Cardiac muscle cell (in vitro differentiated cells and primary cell): ENCODE data around the gene MYO3B. TPM values are rescaled to one million over a fixed set of nuclear protein-coding genes. Genes with fewer than 3 reads are reported as not detected.

ENCODE experiments used
- DNase-seq, 2 donors: peaks; one replicate each; pipeline versions ENCODE4 v3.0.0 to v3.0.0-alpha.2; 2010 to 2017; ENCODE audit warnings: low read depth in 1 of 2, low spot score in 1 of 2
- H3K27ac ChIP-seq: fragments of 200-600 bp; sonication (generic); 2 replicates; pipeline ENCODE4 v1.5.1; 2016
- H3K27me3 ChIP-seq: fragments of 200-600 bp; sonication (generic); 2 replicates; pipeline ENCODE4 v1.6.0; 2016; ENCODE audit warnings: control low read depth
- H3K36me3 ChIP-seq: fragments of 200-600 bp; sonication (generic); 2 replicates; pipeline ENCODE4 v1.5.1; 2016; ENCODE audit warnings: control low read depth
- H3K4me1 ChIP-seq: fragments of 200-600 bp; sonication (generic); 2 replicates; pipeline ENCODE4 v1.8.1; 2017; ENCODE audit warnings: low read depth, mild to moderate bottlenecking, mixed run types
- H3K4me3 ChIP-seq: fragments of 200-600 bp; sonication (generic); 2 replicates; pipeline ENCODE4 v1.5.1; 2016; ENCODE audit warnings: mild to moderate bottlenecking
- H3K9me3 ChIP-seq: fragments of 200-600 bp; sonication (generic); 2 replicates; pipeline ENCODE4 v1.5.1; 2017; ENCODE audit warnings: low read depth, mild to moderate bottlenecking, control low read depth
- CTCF ChIP-seq: IDR thresholded peaks from 2 replicates; pipeline ENCODE4 v1.5.1; 2012; ENCODE audit warnings: low read depth, mild to moderate bottlenecking, low read length
- polyA plus RNA-seq: library from polyadenylated mRNA; unstranded; fragments of >200 nt; fragmentation: Nextera tagmentation; extraction: Ambion mirVana; gene quantifications from 2 replicates; pipeline ENCODE4 v1.2.1, GENCODE V29; 2016
- total RNA-seq: library from RNA; depleted of rRNA; stranded (reverse); fragments of >200 nt; gene quantifications from 2 replicates; pipeline ENCODE4 v1.2.3, GENCODE V29; 2016

Gene MYO3B
- total and polyA plus RNA-seq, 2 experiments from 2014 or later = not detected

GRCh38 chr2:170330881-170331280 lies 152.9 kb downstream of the MYO3B start:
- no peak for DNase-seq
- no peak for TF ChIP-seq CTCF
- Histone ChIP-seq H3K36me3 (no peaks in the 10 kb centered on the region), H3K9me3 (no peaks in the 10 kb centered on the region), H3K4me1 (no peaks in the 10 kb centered on the region), H3K27me3 (no peaks in the 10 kb centered on the region), H3K27ac (no peak overlapping the region), H3K4me3 (no peak overlapping the region)

GRCh38 chr2:170332676-170333402 lies 154.9 kb downstream of the MYO3B start:
- no peaks in the 10 kb centered on the region for H3K27me3 ChIP-seq
- H3K27ac ChIP-seq = no peak overlapping the region
- TF ChIP-seq CTCF = no peak
- H3K4me3 ChIP-seq = no peak overlapping the region
- DNase-seq = no peak
- no peaks in the 10 kb centered on the region for H3K9me3 ChIP-seq
- no peaks in the 10 kb centered on the region for H3K4me1 ChIP-seq
- H3K36me3 ChIP-seq = no peaks in the 10 kb centered on the region

GRCh38 chr2:170335351-170335750 lies 157.4 kb downstream of the MYO3B start:
- Histone ChIP-seq H3K9me3 (no peaks in the 10 kb centered on the region), H3K4me1 (peaks cover 10% of the 10 kb centered on the region), H3K27ac (no peak overlapping the region), H3K4me3 (no peak overlapping the region), H3K36me3 (no peaks in the 10 kb centered on the region), H3K27me3 (no peaks in the 10 kb centered on the region)
- no peak for TF ChIP-seq CTCF
- DNase-seq = peak in 1 of 2 donors; percentile 10

GRCh38 chr2:170336408-170336807 lies 158.5 kb downstream of the MYO3B start:
- H3K36me3 ChIP-seq = no peaks in the 10 kb centered on the region
- no peak for TF ChIP-seq CTCF
- no peak overlapping the region for H3K27ac ChIP-seq
- H3K9me3 ChIP-seq = no peaks in the 10 kb centered on the region
- H3K4me1 ChIP-seq = peaks cover 14% of the 10 kb centered on the region
- no peak overlapping the region for H3K4me3 ChIP-seq
- H3K27me3 ChIP-seq = no peaks in the 10 kb centered on the region
- no peak for DNase-seq

GRCh38 chr2:170336916-170337315 lies 159.0 kb downstream of the MYO3B start:
- Histone ChIP-seq H3K27me3 (no peaks in the 10 kb centered on the region), H3K4me1 (peaks cover 14% of the 10 kb centered on the region), H3K9me3 (no peaks in the 10 kb centered on the region), H3K4me3 (no peak overlapping the region), H3K36me3 (no peaks in the 10 kb centered on the region), H3K27ac (no peak overlapping the region)
- no peak for TF ChIP-seq CTCF
- no peak for DNase-seq
